H9 (cell line): ENCODE results near the gene LUZP2. TPM values are rescaled to one million over a fixed set of nuclear protein-coding genes. Genes with fewer than 3 reads are reported as not detected.

ENCODE experiments used
- DNase-seq: peaks from one replicate; pipeline ENCODE4 v3.0.0-alpha.2; 2017
- H2AFZ ChIP-seq: one replicate; pipeline ENCODE4 v1.6.1; 2013; ENCODE audit warnings: mild to moderate bottlenecking, low read length, control low read depth, moderate library complexity
- H2AK5ac ChIP-seq: 2 replicates; pipeline ENCODE4 v1.6.1; 2013; ENCODE audit warnings: low read length, control low read depth, mixed read lengths; ENCODE audit not compliant: insufficient read length
- H2BK120ac ChIP-seq: one replicate; pipeline ENCODE4 v1.6.1; 2013; ENCODE audit warnings: low read depth, mild to moderate bottlenecking, low read length, control low read depth, inconsistent platforms; ENCODE audit not compliant: poor library complexity, severe bottlenecking
- H2BK12ac ChIP-seq: 2 replicates; pipeline ENCODE4 v1.6.1; 2013; ENCODE audit warnings: low read length, control low read depth, mixed read lengths, low read depth; ENCODE audit not compliant: insufficient read length
- H2BK15ac ChIP-seq: 2 replicates; pipeline ENCODE4 v1.6.1; 2013; ENCODE audit warnings: low read depth, low read length, control low read depth
- H2BK20ac ChIP-seq: one replicate; pipeline ENCODE4 v1.6.1; 2013; ENCODE audit warnings: low read depth, mild to moderate bottlenecking, low read length, control low read depth, inconsistent platforms; ENCODE audit not compliant: poor library complexity, severe bottlenecking
- H2BK5ac ChIP-seq: 2 replicates; pipeline ENCODE4 v1.6.1; 2013; ENCODE audit warnings: low read length, control low read depth, mixed read lengths; ENCODE audit not compliant: insufficient read length
- H3K14ac ChIP-seq: 2 replicates; pipeline ENCODE4 v1.6.1; 2013; ENCODE audit warnings: low read length, control low read depth; ENCODE audit not compliant: insufficient read depth
- H3K18ac ChIP-seq: 2 replicates; pipeline ENCODE4 v1.6.1; 2013; ENCODE audit warnings: low read depth, mild to moderate bottlenecking, mixed read lengths, low read length, control low read depth; ENCODE audit not compliant: insufficient read length
- H3K23ac ChIP-seq: 2 replicates; pipeline ENCODE4 v1.6.1; 2013; ENCODE audit warnings: low read length, control low read depth, mixed read lengths, low read depth; ENCODE audit not compliant: insufficient read length
- H3K23me2 ChIP-seq: 2 replicates; pipeline ENCODE4 v1.6.1; 2013; ENCODE audit warnings: low read depth, mild to moderate bottlenecking, mixed read lengths, low read length, control low read depth; ENCODE audit not compliant: insufficient read length, poor library complexity, severe bottlenecking
- H3K27ac ChIP-seq: 2 replicates; pipeline ENCODE4 v1.5.1; 2013; ENCODE audit warnings: low read length, control low read depth, mixed read lengths, low read depth; ENCODE audit not compliant: insufficient read length
- H3K27me3 ChIP-seq: 2 replicates; pipeline ENCODE4 v1.6.1; 2013; ENCODE audit warnings: low read length, control low read depth, inconsistent platforms; ENCODE audit not compliant: insufficient read depth
- H3K4ac ChIP-seq: 2 replicates; pipeline ENCODE4 v1.6.1; 2013; ENCODE audit warnings: low read depth, mild to moderate bottlenecking, control low read depth, inconsistent platforms, low read length, moderate library complexity
- H3K4me1 ChIP-seq: 2 replicates; pipeline ENCODE4 v1.6.1; 2013; ENCODE audit warnings: low read length, control low read depth, inconsistent platforms; ENCODE audit not compliant: insufficient read depth
- H3K4me2 ChIP-seq: 2 replicates; pipeline ENCODE4 v1.6.1; 2013; ENCODE audit warnings: low read length, control low read depth, mixed read lengths; ENCODE audit not compliant: insufficient read length, insufficient read depth
- H3K56ac ChIP-seq: 2 replicates; pipeline ENCODE4 v1.6.1; 2013; ENCODE audit warnings: low read depth, mild to moderate bottlenecking, mixed read lengths, low read length, control low read depth; ENCODE audit not compliant: insufficient read length
- H3K79me1 ChIP-seq: 2 replicates; pipeline ENCODE4 v1.6.1; 2013; ENCODE audit warnings: low read depth, mild to moderate bottlenecking, moderate library complexity, low read length, control low read depth, inconsistent platforms; ENCODE audit not compliant: insufficient read depth, poor library complexity, severe bottlenecking
- H3K79me2 ChIP-seq: 2 replicates; pipeline ENCODE4 v1.6.1; 2013; ENCODE audit warnings: low read length, control low read depth, inconsistent platforms; ENCODE audit not compliant: insufficient read depth
- H3K9ac ChIP-seq: 2 replicates; pipeline ENCODE4 v1.6.1; 2013; ENCODE audit warnings: low read length, control low read depth, mixed read lengths; ENCODE audit not compliant: insufficient read length; ENCODE audit errors: extremely low read depth
- H3K9me3 ChIP-seq: one replicate; pipeline ENCODE4 v1.6.1; 2013; ENCODE audit warnings: low read depth, low read length, inconsistent platforms; ENCODE audit not compliant: control insufficient read depth
- H3T11ph ChIP-seq: one replicate; pipeline ENCODE4 v1.6.1; 2013; ENCODE audit warnings: mild to moderate bottlenecking, low read length, control low read depth, inconsistent platforms
- H4K20me1 ChIP-seq: one replicate; pipeline ENCODE4 v1.6.1; 2013; ENCODE audit not compliant: control insufficient read depth, insufficient read length, insufficient read depth
- H4K5ac ChIP-seq: 2 replicates; pipeline ENCODE4 v1.6.1; 2013; ENCODE audit warnings: low read depth, mild to moderate bottlenecking, mixed read lengths, low read length, control low read depth; ENCODE audit not compliant: insufficient read length
- H4K8ac ChIP-seq: replicated peaks from 2 replicates; pipeline ENCODE4 v1.6.1; 2013; ENCODE audit warnings: low read length, control low read depth, mixed read lengths, low read depth; ENCODE audit not compliant: insufficient read length
- H4K91ac ChIP-seq: 2 replicates; pipeline ENCODE4 v1.6.1; 2013; ENCODE audit warnings: low read depth, mild to moderate bottlenecking, moderate library complexity, mixed read lengths, low read length, control low read depth; ENCODE audit not compliant: insufficient read length
- H3K27ac Mint-ChIP-seq, 3 experiments: 2 replicates in 2 of 3; 3 replicates in 1 of 3; pipeline ENCODE4 v1.8.0; 2020 to 2021; ENCODE audit warnings: mixed read lengths in 3 of 3, mild to moderate bottlenecking in 1 of 3, moderate library complexity in 1 of 3
- H3K27me3 Mint-ChIP-seq: 2 replicates; pipeline ENCODE4 v1.8.0; 2021; ENCODE audit warnings: low read depth, mild to moderate bottlenecking, moderate library complexity, mixed read lengths
- H3K36me3 Mint-ChIP-seq, 3 experiments: 2 replicates in 2 of 3; 3 replicates in 1 of 3; pipeline ENCODE4 v1.8.0; 2020 to 2021; ENCODE audit warnings: low read depth in 3 of 3, mixed read lengths in 3 of 3; ENCODE audit not compliant: insufficient read depth in 1 of 3
- H3K4me1 Mint-ChIP-seq, 2 experiments: 2 replicates each; pipeline ENCODE4 v1.8.0; 2020; ENCODE audit warnings: mixed read lengths in 2 of 2
- H3K4me3 Mint-ChIP-seq, 2 experiments: 2 replicates in 1 of 2; 3 replicates in 1 of 2; pipeline ENCODE4 v1.8.0; 2020 to 2021; ENCODE audit warnings: mild to moderate bottlenecking in 2 of 2, mixed read lengths in 2 of 2, moderate library complexity in 1 of 2
- H3K9me3 Mint-ChIP-seq, 2 experiments: 2 replicates in 1 of 2; 3 replicates in 1 of 2; pipeline ENCODE4 v1.8.0; 2020; ENCODE audit warnings: mild to moderate bottlenecking in 2 of 2, mixed read lengths in 2 of 2, moderate library complexity in 1 of 2
- WGBS: extraction: QIAGEN DNeasy Blood & Tissue Kit; methylation state at CpG from one replicate; pipeline ENCODE4 v1.1.7; 2013; ENCODE audit warnings: missing lambda C conversion rate, low lambda C conversion rate, mixed read lengths; ENCODE audit not compliant: insufficient read length; ENCODE audit errors: extremely low coverage; 5-methylcytosine and 5-hydroxymethylcytosine counted together
- total RNA-seq: library from RNA; stranded (reverse); gene quantifications from 2 replicates; pipeline ENCODE4 v1.2.1, GENCODE V29; 2021
- TF ChIP-seq, protein P1 (sequence below): fragments of 200-600 bp; sonication (generic); conservative IDR thresholded peaks from 3 replicates; pipeline ENCODE4 v1.8.0; 2021; ENCODE audit warnings: antibody characterized with exemption, mild to moderate bottlenecking

LUZP2 gene
- total RNA-seq, 1 experiment from 2014 or later, result 25.4 TPM

DNA sequence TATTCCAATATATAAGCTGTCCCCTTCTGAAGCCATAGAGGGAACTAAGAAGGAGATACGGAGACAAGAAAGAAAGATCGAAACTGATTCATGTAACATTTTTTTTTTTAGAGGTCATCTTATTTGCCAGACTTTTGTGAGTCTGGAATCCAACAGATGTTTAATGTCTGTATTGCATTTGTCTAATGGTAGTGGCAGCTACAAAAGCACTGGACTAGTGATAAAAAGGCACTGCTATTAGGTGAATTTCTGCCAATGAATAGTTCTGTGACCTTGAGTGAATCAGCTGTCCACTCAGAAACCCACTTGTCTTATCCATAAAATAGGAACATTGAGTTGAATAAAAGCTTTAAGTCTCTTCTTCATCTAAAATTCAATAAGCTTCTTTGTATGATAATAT, 25.8 kb upstream of the LUZP2 start:
- H3K4me1 Mint-ChIP-seq, result no peaks in the 10 kb centered on the region
- no peak overlapping the region for H3K23ac ChIP-seq
- no peak overlapping the region for H3K27ac ChIP-seq
- peaks cover 2% of the 10 kb centered on the region for H3K23me2 ChIP-seq
- H4K5ac ChIP-seq, result no peak overlapping the region
- H3K18ac ChIP-seq, result no peak overlapping the region
- no peak overlapping the region for H2BK12ac ChIP-seq
- no peaks in the 10 kb centered on the region for H3K79me2 ChIP-seq
- no peaks in the 10 kb centered on the region for H3K79me1 ChIP-seq
- no peaks in the 10 kb centered on the region for H3K27me3 ChIP-seq
- no peak overlapping the region for H2BK15ac ChIP-seq
- no peak overlapping the region for H4K8ac ChIP-seq
- TF ChIP-seq, protein P1, sequence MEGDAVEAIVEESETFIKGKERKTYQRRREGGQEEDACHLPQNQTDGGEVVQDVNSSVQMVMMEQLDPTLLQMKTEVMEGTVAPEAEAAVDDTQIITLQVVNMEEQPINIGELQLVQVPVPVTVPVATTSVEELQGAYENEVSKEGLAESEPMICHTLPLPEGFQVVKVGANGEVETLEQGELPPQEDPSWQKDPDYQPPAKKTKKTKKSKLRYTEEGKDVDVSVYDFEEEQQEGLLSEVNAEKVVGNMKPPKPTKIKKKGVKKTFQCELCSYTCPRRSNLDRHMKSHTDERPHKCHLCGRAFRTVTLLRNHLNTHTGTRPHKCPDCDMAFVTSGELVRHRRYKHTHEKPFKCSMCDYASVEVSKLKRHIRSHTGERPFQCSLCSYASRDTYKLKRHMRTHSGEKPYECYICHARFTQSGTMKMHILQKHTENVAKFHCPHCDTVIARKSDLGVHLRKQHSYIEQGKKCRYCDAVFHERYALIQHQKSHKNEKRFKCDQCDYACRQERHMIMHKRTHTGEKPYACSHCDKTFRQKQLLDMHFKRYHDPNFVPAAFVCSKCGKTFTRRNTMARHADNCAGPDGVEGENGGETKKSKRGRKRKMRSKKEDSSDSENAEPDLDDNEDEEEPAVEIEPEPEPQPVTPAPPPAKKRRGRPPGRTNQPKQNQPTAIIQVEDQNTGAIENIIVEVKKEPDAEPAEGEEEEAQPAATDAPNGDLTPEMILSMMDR, result no peak
- H2BK120ac ChIP-seq, result no peak overlapping the region
- H3K56ac ChIP-seq, result no peak overlapping the region
- no peak overlapping the region for H3T11ph ChIP-seq
- no peak overlapping the region for H3K4me3 Mint-ChIP-seq
- no peaks in the 10 kb centered on the region for H3K9me3 ChIP-seq
- whole genome bisulfite sequencing, result no CpG with 5 or more reads among the region's 2 CpGs
- H3K9ac ChIP-seq, result no peak overlapping the region
- no peak overlapping the region for H2AFZ ChIP-seq
- H4K91ac ChIP-seq, result no peak overlapping the region
- H2BK20ac ChIP-seq, result no peak overlapping the region
- H3K14ac ChIP-seq, result no peak overlapping the region
- DNase-seq, result no peak
- H4K20me1 ChIP-seq, result no peaks in the 10 kb centered on the region
- no peaks in the 10 kb centered on the region for H3K4me1 ChIP-seq
- peaks cover 7 to 12% of the 10 kb centered on the region in 2 experiments for H3K9me3 Mint-ChIP-seq
- no peak overlapping the region for H2BK5ac ChIP-seq
- no peak overlapping the region for H3K4me2 ChIP-seq
- no peak overlapping the region for H3K4ac ChIP-seq
- peaks cover 0 to 15% (median 7%) of the 10 kb centered on the region in 3 experiments; a peak in 6 of 7 replicates for H3K36me3 Mint-ChIP-seq
- H3K27ac Mint-ChIP-seq, result no peak overlapping the region
- H3K27me3 Mint-ChIP-seq, result no peaks in the 10 kb centered on the region
- H2AK5ac ChIP-seq, result no peak overlapping the region
